C4-2B (cell line): ENCODE results near the gene ABLIM3.

Experiments used
- ZFX ChIP-seq: fragments of 450-650 bp; IDR thresholded peaks from 2 replicates; pipeline ENCODE4 v1.6.1; 2017
- TF ChIP-seq, protein P1 (sequence below): fragments of 450-650 bp; conservative IDR thresholded peaks from 2 replicates; pipeline ENCODE4 v1.5.1; 2017; ENCODE audit warnings: mild to moderate bottlenecking

DNA sequence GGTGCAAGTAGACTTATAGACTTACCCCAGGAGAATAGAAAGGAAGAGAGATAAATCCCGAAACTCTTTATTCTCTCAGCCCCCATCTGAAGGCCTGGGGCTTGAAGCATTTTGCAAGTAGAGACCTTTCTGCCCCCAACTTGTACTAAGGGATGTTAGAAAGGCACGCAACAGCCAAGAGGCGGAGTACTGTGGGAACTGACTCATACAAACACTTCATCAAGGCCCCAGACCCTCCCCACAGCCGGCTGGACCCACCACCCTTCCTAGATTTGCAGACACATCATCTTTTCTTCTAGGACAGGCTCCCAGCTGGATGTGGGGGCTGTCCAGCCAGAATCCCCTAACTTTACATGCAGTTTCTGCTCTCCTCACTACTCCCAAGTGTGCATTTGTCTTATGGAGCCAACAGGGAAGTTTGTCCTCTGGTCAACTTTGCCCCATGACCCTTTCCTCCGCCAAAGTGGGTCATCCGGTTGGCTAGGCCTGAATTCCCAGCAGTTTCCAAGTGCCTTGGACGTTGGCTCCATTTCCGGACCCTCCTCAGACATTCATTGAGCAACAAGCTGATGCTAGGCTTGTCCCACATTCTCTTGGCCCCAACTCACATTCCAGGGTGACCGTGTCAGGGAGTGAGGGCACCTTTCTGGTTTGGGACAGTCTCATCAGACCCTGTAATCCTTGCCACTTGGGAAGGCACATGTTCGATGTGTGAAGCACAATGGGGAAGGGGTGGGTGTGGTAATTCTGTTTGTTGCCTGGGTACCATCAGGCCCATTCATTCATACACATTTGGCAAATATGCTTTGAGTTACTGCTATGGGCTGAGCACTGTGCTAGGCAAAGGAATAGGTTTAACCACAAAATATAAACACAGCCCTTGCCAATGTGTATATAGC is 64.6 kb downstream of the ABLIM3 start:
- TF ChIP-seq, protein P1, sequence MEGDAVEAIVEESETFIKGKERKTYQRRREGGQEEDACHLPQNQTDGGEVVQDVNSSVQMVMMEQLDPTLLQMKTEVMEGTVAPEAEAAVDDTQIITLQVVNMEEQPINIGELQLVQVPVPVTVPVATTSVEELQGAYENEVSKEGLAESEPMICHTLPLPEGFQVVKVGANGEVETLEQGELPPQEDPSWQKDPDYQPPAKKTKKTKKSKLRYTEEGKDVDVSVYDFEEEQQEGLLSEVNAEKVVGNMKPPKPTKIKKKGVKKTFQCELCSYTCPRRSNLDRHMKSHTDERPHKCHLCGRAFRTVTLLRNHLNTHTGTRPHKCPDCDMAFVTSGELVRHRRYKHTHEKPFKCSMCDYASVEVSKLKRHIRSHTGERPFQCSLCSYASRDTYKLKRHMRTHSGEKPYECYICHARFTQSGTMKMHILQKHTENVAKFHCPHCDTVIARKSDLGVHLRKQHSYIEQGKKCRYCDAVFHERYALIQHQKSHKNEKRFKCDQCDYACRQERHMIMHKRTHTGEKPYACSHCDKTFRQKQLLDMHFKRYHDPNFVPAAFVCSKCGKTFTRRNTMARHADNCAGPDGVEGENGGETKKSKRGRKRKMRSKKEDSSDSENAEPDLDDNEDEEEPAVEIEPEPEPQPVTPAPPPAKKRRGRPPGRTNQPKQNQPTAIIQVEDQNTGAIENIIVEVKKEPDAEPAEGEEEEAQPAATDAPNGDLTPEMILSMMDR = no peak
- no peak for TF ChIP-seq ZFX
